Measurements from ENCODE around the gene NFIX. TPM values are rescaled to one million over a fixed set of nuclear protein-coding genes. Genes with fewer than 3 reads are reported as not detected.

NFIX gene
- total RNA-seq, 1 donor from 2014 or later = 5.8 TPM

GRCh38 chr19:13115936-13116281 lies 120.6 kb downstream of the NFIX start:
- H3K36me3 ChIP-seq (ENCODE audit: control insufficient read depth, insufficient read depth, low read length) = peaks cover 7% of the 10 kb centered on the region
- no peak for TF ChIP-seq CTCF (IDR thresholded peaks at IDR 0.05; ENCODE audit: insufficient read depth, low read length, severe bottlenecking)
- FAIRE-seq (no peak), DNase-seq (ENCODE audit: low read depth) (no peak)
- H3K27me3 ChIP-seq (ENCODE audit: control insufficient read depth, insufficient read depth, low read length) = no peaks in the 10 kb centered on the region
- H3K4me3 ChIP-seq (ENCODE audit: low read depth, low read length) = peak overlapping the region; percentile 81

GRCh38 chr19:13116282-13117175 lies 121.3 kb downstream of the NFIX start, which contains the start of gene TRMT1:
TRMT1 (minus strand) TSS chr19:13116740; CDS start chr19:13116399, 341 bp downstream.
- Histone ChIP-seq H3K36me3 (ENCODE audit: control insufficient read depth, insufficient read depth, low read length) (peaks cover 8% of the 10 kb centered on the region), H3K27me3 (ENCODE audit: control insufficient read depth, insufficient read depth, low read length) (no peaks in the 10 kb centered on the region), H3K4me3 (ENCODE audit: low read depth, low read length) (peak within 1 kb of the TSS; percentile 81)
- FAIRE-seq (no peak), DNase-seq (ENCODE audit: low read depth) (peak; percentile 87)
- no peak for TF ChIP-seq CTCF (IDR thresholded peaks at IDR 0.05; ENCODE audit: insufficient read depth, low read length, severe bottlenecking)

GRCh38 chr19:13117176-13117771 lies 122.0 kb downstream of the NFIX start:
- no peak for FAIRE-seq
- H3K36me3 ChIP-seq (ENCODE audit: control insufficient read depth, insufficient read depth, low read length) = peaks cover 11% of the 10 kb centered on the region
- H3K27me3 ChIP-seq (ENCODE audit: control insufficient read depth, insufficient read depth, low read length) = no peaks in the 10 kb centered on the region
- no peak for TF ChIP-seq CTCF (IDR thresholded peaks at IDR 0.05; ENCODE audit: insufficient read depth, low read length, severe bottlenecking)
- DNase-seq (ENCODE audit: low read depth) = peak; percentile 45
- H3K4me3 ChIP-seq (ENCODE audit: low read depth, low read length) = peak overlapping the region; percentile 81

GRCh38 chr19:13117772-13118423 lies 122.6 kb downstream of the NFIX start, which contains the start of gene NACC1:
NACC1 (plus strand) TSS chr19:13118264; CDS start chr19:13135208, 16,944 bp downstream.
- FAIRE-seq (no peak), DNase-seq (ENCODE audit: low read depth) (peak; percentile 65)
- no peak for TF ChIP-seq CTCF (IDR thresholded peaks at IDR 0.05; ENCODE audit: insufficient read depth, low read length, severe bottlenecking)
- H3K36me3 ChIP-seq (ENCODE audit: control insufficient read depth, insufficient read depth, low read length) = peaks cover 7% of the 10 kb centered on the region
- H3K27me3 ChIP-seq (ENCODE audit: control insufficient read depth, insufficient read depth, low read length) = no peaks in the 10 kb centered on the region
- peak within 1 kb of the TSS; percentile 93 for H3K4me3 ChIP-seq (ENCODE audit: low read depth, low read length)

GRCh38 chr19:13118424-13119193 lies 123.3 kb downstream of the NFIX start:
- no peak for TF ChIP-seq CTCF (IDR thresholded peaks at IDR 0.05; ENCODE audit: insufficient read depth, low read length, severe bottlenecking)
- Histone ChIP-seq H3K4me3 (ENCODE audit: low read depth, low read length) (peak overlapping the region; percentile 93), H3K36me3 (ENCODE audit: control insufficient read depth, insufficient read depth, low read length) (peaks cover 7% of the 10 kb centered on the region), H3K27me3 (ENCODE audit: control insufficient read depth, insufficient read depth, low read length) (no peaks in the 10 kb centered on the region)
- FAIRE-seq (no peak), DNase-seq (ENCODE audit: low read depth) (peak; percentile 35)

Data from bronchial epithelial cell (primary cell).